ENCODE data around the gene EYS. TPM values are rescaled to one million over a fixed set of nuclear protein-coding genes. Genes with fewer than 3 reads are reported as not detected.

The EYS gene
- total and polyA plus RNA-seq, 2 of the 8 experiments (the other 6 are each of a cell fraction or from before 2014, with no cell fraction given), result 0.05 to 0.13 TPM

DNA sequence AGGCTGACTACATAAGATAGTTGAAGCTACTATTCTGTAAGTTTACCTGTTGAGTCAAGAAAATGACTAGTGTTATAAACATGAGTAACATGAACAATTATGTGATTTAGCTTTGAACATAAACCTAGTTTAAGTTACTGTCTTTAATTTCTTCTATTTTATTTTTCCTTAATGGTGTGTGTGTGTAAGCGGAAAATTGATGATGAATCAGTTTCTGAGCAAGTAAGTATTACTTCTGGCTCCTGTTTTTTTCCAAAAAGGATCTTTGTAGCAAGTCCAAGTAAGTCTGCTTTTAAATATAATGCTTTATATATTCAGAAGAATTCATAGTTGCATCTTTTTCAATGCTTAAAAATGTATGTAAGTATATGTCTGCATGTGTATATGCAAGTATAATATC is 786.8 kb downstream of the EYS start:
- TF ChIP-seq NANOG (IDR thresholded peaks at IDR 0.05; ENCODE audit: insufficient read depth, low read depth, low read length, poor library complexity, severe bottlenecking) (no peak), PHF8 (conservative IDR thresholded peaks at IDR 0.05; ENCODE audit: low read depth, low read length) (no peak), SP4 (IDR thresholded peaks at IDR 0.05; ENCODE audit: low read length) (no peak), TAF7 (optimal IDR thresholded peaks at IDR 0.05; ENCODE audit: borderline replicate concordance, low read depth, low read length) (no peak), CHD1 (IDR thresholded peaks at IDR 0.05; ENCODE audit: low read depth, low read length) (no peak), SIRT6 (IDR thresholded peaks at IDR 0.05; ENCODE audit: low read length) (no peak), CTBP2 (IDR thresholded peaks at IDR 0.05; ENCODE audit: borderline replicate concordance, insufficient read depth, insufficient read length, low read length) (no peak), SRF (IDR thresholded peaks at IDR 0.05; ENCODE audit: low read depth, low read length) (no peak), HDAC6 (IDR thresholded peaks at IDR 0.05; ENCODE audit: low read depth, low read length) (no peak), CEBPB (IDR thresholded peaks at IDR 0.05; ENCODE audit: low read depth, low read length) (no peak), CREB1 (IDR thresholded peaks at IDR 0.05) (no peak), GTF2F1 (IDR thresholded peaks at IDR 0.05; ENCODE audit: borderline replicate concordance, low read depth, low read length) (no peak), POLR2AphosphoS5 (IDR thresholded peaks at IDR 0.05; ENCODE audit: low read depth, low read length) (no peak)
- H2BK120ac ChIP-seq (replicated peaks; ENCODE audit: low read depth, low read length), result no peak overlapping the region
- FAIRE-seq (no peak), DNase-seq (ENCODE audit: low read depth in 1 of 2, low spot score in 2 of 2) (no peak)
- 96% methylated on average over 1 of the region's 1 CpG; no CpG with 5 or more reads in 1 of the 2 experiments for WGBS, 2 experiments (ENCODE audit: extremely low coverage in 1 of 2, insufficient coverage in 1 of 2, insufficient read length in 1 of 2, insufficient replicate concordance in 2 of 2, low coverage in 1 of 2, low lambda C conversion rate in 2 of 2, missing lambda C conversion rate in 1 of 2)
- no peaks in the 10 kb centered on the region for H3K79me2 ChIP-seq (ENCODE audit: control insufficient read depth in 1 of 2, insufficient read depth in 2 of 2, low read length in 2 of 2)
- H2BK12ac ChIP-seq (ENCODE audit: low read depth, low read length), result no peak overlapping the region
- no peaks in the 10 kb centered on the region for H4K20me1 ChIP-seq (replicated peaks in 1 of 2; ENCODE audit: control insufficient read depth in 1 of 2, insufficient read depth in 2 of 2, low read length in 2 of 2)
- no peak overlapping the region for H3K56ac ChIP-seq (replicated peaks; ENCODE audit: insufficient read length, low read depth, low read length)
- no peak overlapping the region for H2BK5ac ChIP-seq (ENCODE audit: low read depth, low read length)
- no peak overlapping the region for H4K5ac ChIP-seq (ENCODE audit: insufficient read length, low read depth, low read length)
- H2AFZ ChIP-seq (ENCODE audit: low read length), result no peak overlapping the region
- H2BK15ac ChIP-seq (ENCODE audit: low read length), result no peak overlapping the region
- no peak overlapping the region for H4K91ac ChIP-seq (replicated peaks; ENCODE audit: insufficient read length, low read length)
- H2AK5ac ChIP-seq (ENCODE audit: low read depth, low read length), result no peak overlapping the region
- no peak overlapping the region for H3K4me3 ChIP-seq (ENCODE audit: extremely low read depth in 1 of 4, insufficient read depth in 2 of 4, low read depth in 3 of 4, low read length in 4 of 4)
- H3K36me3 ChIP-seq (ENCODE audit: control insufficient read depth in 2 of 4, insufficient read depth in 4 of 4, low read length in 3 of 4), result no peaks in the 10 kb centered on the region
- H3K9me3 ChIP-seq (ENCODE audit: insufficient read depth in 2 of 2, low read depth in 1 of 2, low read length in 1 of 2), result no peaks in the 10 kb centered on the region
- no peak overlapping the region for H3K23ac ChIP-seq (ENCODE audit: insufficient read length)
- H3K14ac ChIP-seq (ENCODE audit: insufficient read length), result no peak overlapping the region
- no peak overlapping the region for H3K4me2 ChIP-seq (ENCODE audit: insufficient read depth in 1 of 2, low read depth in 2 of 2, low read length in 2 of 2)
- H4K8ac ChIP-seq (ENCODE audit: extremely low read depth, insufficient read depth, low read length), result no peak overlapping the region
- CTCF ChIA-PET (ENCODE audit: partially characterized antibody), result no interaction called here
- no peaks in the 10 kb centered on the region for H3K27me3 ChIP-seq (replicated peaks in 1 of 4; ENCODE audit: control insufficient read depth in 3 of 4, extremely low read depth in 1 of 4, insufficient read depth in 3 of 4, low read length in 3 of 4)
- H3K4ac ChIP-seq (replicated peaks; ENCODE audit: insufficient read length, low read depth, low read length), result no peak overlapping the region
- no peak overlapping the region for H2BK20ac ChIP-seq (ENCODE audit: low read length)
- H3K23me2 ChIP-seq (ENCODE audit: low read depth, low read length), result no peaks in the 10 kb centered on the region
- no peak overlapping the region for H3K27ac ChIP-seq (ENCODE audit: low read depth, low read length)
- H3K4me1 ChIP-seq (replicated peaks in 1 of 4; ENCODE audit: control insufficient read depth in 3 of 4, insufficient read depth in 4 of 4, low read length in 3 of 4), result no peaks in the 10 kb centered on the region
- H3K18ac ChIP-seq (ENCODE audit: extremely low read depth, low read length), result no peak overlapping the region
- H3K79me1 ChIP-seq (ENCODE audit: low read depth, low read length), result no peaks in the 10 kb centered on the region
- H3K9ac ChIP-seq (replicated peaks in 1 of 4; ENCODE audit: extremely low read depth in 1 of 4, low read depth in 3 of 4, low read length in 3 of 4), result no peak overlapping the region
- POLR2A ChIA-PET (ENCODE audit: partially characterized antibody), result no interaction called here

Data from H1 (cell line).